ENCODE data around the gene CCL23.

Gene CCL23

GRCh38 chr17:36017799-36018198 is at the start of gene CCL23:
TSS of gene CCL23 (minus strand) at chr17:36017972. CDS start at chr17:36017897, 75 bp downstream.
- H3K9me3 Mint-ChIP-seq = no peaks in the 10 kb centered on the region
- H3K4me1 Mint-ChIP-seq (ENCODE audit: low read depth) = no peaks in the 10 kb centered on the region
- no peak within 1 kb of the TSS for H3K4me3 Mint-ChIP-seq
- no peaks in the 10 kb centered on the region for H3K36me3 Mint-ChIP-seq (ENCODE audit: low read depth)
- H3K27me3 Mint-ChIP-seq = peaks cover 53% of the 10 kb centered on the region
- no peak within 1 kb of the TSS for H3K27ac Mint-ChIP-seq
- no peak for DNase-seq

GRCh38 chr17:36066365-36066985 is 48.7 kb upstream of the CCL23 start:
- Mint-ChIP-seq H3K27ac (peak overlapping the region; percentile 8), H3K36me3 (ENCODE audit: low read depth) (no peaks in the 10 kb centered on the region), H3K27me3 (peaks cover 11% of the 10 kb centered on the region), H3K9me3 (no peaks in the 10 kb centered on the region), H3K4me3 (no peak overlapping the region), H3K4me1 (ENCODE audit: low read depth) (peaks cover 18% of the 10 kb centered on the region)
- DNase-seq = no peak

- H3K4me1 Mint-ChIP-seq (ENCODE audit: low read depth) = peaks cover 5% of the 10 kb centered on the region
- H3K27me3 Mint-ChIP-seq = peaks cover 21% of the 10 kb centered on the region
- H3K27ac Mint-ChIP-seq = no peak within 1 kb of the TSS
- no peak for DNase-seq
- no peak within 1 kb of the TSS for H3K4me3 Mint-ChIP-seq
- H3K36me3 Mint-ChIP-seq (ENCODE audit: low read depth) = no peaks in the 10 kb centered on the region
- H3K9me3 Mint-ChIP-seq = no peaks in the 10 kb centered on the region
Observed at GRCh38 chr17:36063786-36064541, 46.2 kb upstream of the CCL23 start, which contains the start of gene CCL18. TSS of gene CCL18 (plus strand) at chr17:36064272. CDS start at chr17:36064343, 71 bp downstream.

GRCh38 chr17:36060816-36061215 is 43.0 kb upstream of the CCL23 start:
- Mint-ChIP-seq H3K9me3 (no peaks in the 10 kb centered on the region), H3K4me1 (ENCODE audit: low read depth) (peaks cover 1% of the 10 kb centered on the region)

GRCh38 chr17:36059406-36059805 is 41.6 kb upstream of the CCL23 start:
- H3K27me3 Mint-ChIP-seq = peaks cover 28% of the 10 kb centered on the region
- no peak overlapping the region for H3K4me3 Mint-ChIP-seq
- DNase-seq = no peak
- no peaks in the 10 kb centered on the region for H3K9me3 Mint-ChIP-seq
- H3K4me1 Mint-ChIP-seq (ENCODE audit: low read depth) = peaks cover 5% of the 10 kb centered on the region
- no peaks in the 10 kb centered on the region for H3K36me3 Mint-ChIP-seq (ENCODE audit: low read depth)
- no peak overlapping the region for H3K27ac Mint-ChIP-seq

More at GRCh38 chr17:36060816-36061215, 43.0 kb upstream of the CCL23 start:
- DNase-seq = no peak
- Mint-ChIP-seq H3K27ac (no peak overlapping the region), H3K4me3 (no peak overlapping the region), H3K36me3 (ENCODE audit: low read depth) (no peaks in the 10 kb centered on the region), H3K27me3 (peaks cover 28% of the 10 kb centered on the region)

- H3K4me3 Mint-ChIP-seq = no peak overlapping the region
- no peaks in the 10 kb centered on the region for H3K9me3 Mint-ChIP-seq
- H3K36me3 Mint-ChIP-seq (ENCODE audit: low read depth) = no peaks in the 10 kb centered on the region
- no peak for DNase-seq
- H3K27me3 Mint-ChIP-seq = peaks cover 31% of the 10 kb centered on the region
- no peak overlapping the region for H3K27ac Mint-ChIP-seq
- H3K4me1 Mint-ChIP-seq (ENCODE audit: low read depth) = peaks cover 5% of the 10 kb centered on the region
Observed at GRCh38 chr17:36057911-36058310, 40.1 kb upstream of the CCL23 start.

GRCh38 chr17:36055921-36056520 is 38.2 kb upstream of the CCL23 start:
- peaks cover 33% of the 10 kb centered on the region for H3K27me3 Mint-ChIP-seq
- H3K9me3 Mint-ChIP-seq = peaks cover 8% of the 10 kb centered on the region
- peaks cover 5% of the 10 kb centered on the region for H3K4me1 Mint-ChIP-seq (ENCODE audit: low read depth)
- no peak overlapping the region for H3K4me3 Mint-ChIP-seq
- no peak for DNase-seq
- H3K27ac Mint-ChIP-seq = no peak overlapping the region
- H3K36me3 Mint-ChIP-seq (ENCODE audit: low read depth) = no peaks in the 10 kb centered on the region

- H3K9me3 Mint-ChIP-seq = peaks cover 12% of the 10 kb centered on the region
- no peak overlapping the region for H3K4me3 Mint-ChIP-seq
- H3K36me3 Mint-ChIP-seq (ENCODE audit: low read depth) = no peaks in the 10 kb centered on the region
- peaks cover 35% of the 10 kb centered on the region for H3K27me3 Mint-ChIP-seq
- no peak overlapping the region for H3K27ac Mint-ChIP-seq
- H3K4me1 Mint-ChIP-seq (ENCODE audit: low read depth) = peaks cover 5% of the 10 kb centered on the region
- no peak for DNase-seq
Observed at GRCh38 chr17:36055171-36055570, 37.4 kb upstream of the CCL23 start.

- H3K4me3 Mint-ChIP-seq = no peak overlapping the region
- DNase-seq = no peak
- H3K27ac Mint-ChIP-seq = no peak overlapping the region
- H3K4me1 Mint-ChIP-seq (ENCODE audit: low read depth) = no peaks in the 10 kb centered on the region
- H3K36me3 Mint-ChIP-seq (ENCODE audit: low read depth) = no peaks in the 10 kb centered on the region
- peaks cover 47% of the 10 kb centered on the region for H3K27me3 Mint-ChIP-seq
- peaks cover 30% of the 10 kb centered on the region for H3K9me3 Mint-ChIP-seq
Observed at GRCh38 chr17:36049643-36050042, 31.9 kb upstream of the CCL23 start.

GRCh38 chr17:36048066-36048465 is 30.3 kb upstream of the CCL23 start:
- no peak overlapping the region for H3K27ac Mint-ChIP-seq
- no peak for DNase-seq
- peaks cover 30% of the 10 kb centered on the region for H3K9me3 Mint-ChIP-seq
- H3K36me3 Mint-ChIP-seq (ENCODE audit: low read depth) = no peaks in the 10 kb centered on the region
- peaks cover 52% of the 10 kb centered on the region for H3K27me3 Mint-ChIP-seq
- H3K4me1 Mint-ChIP-seq (ENCODE audit: low read depth) = no peaks in the 10 kb centered on the region
- no peak overlapping the region for H3K4me3 Mint-ChIP-seq

- Mint-ChIP-seq H3K27me3 (peaks cover 24% of the 10 kb centered on the region), H3K9me3 (no peaks in the 10 kb centered on the region), H3K4me3 (no peak overlapping the region), H3K27ac (no peak overlapping the region), H3K36me3 (ENCODE audit: low read depth) (no peaks in the 10 kb centered on the region), H3K4me1 (ENCODE audit: low read depth) (peaks cover 8% of the 10 kb centered on the region)
- no peak for DNase-seq
Observed at GRCh38 chr17:36036235-36036634, 18.5 kb upstream of the CCL23 start.

GRCh38 chr17:36034127-36034526 is 16.4 kb upstream of the CCL23 start:
- Mint-ChIP-seq H3K4me1 (ENCODE audit: low read depth) (peaks cover 2% of the 10 kb centered on the region), H3K27ac (no peak overlapping the region), H3K36me3 (ENCODE audit: low read depth) (no peaks in the 10 kb centered on the region), H3K9me3 (no peaks in the 10 kb centered on the region), H3K27me3 (peaks cover 27% of the 10 kb centered on the region), H3K4me3 (no peak overlapping the region)
- no peak for DNase-seq

- no peaks in the 10 kb centered on the region for H3K36me3 Mint-ChIP-seq (ENCODE audit: low read depth)
Observed at GRCh38 chr17:36030956-36031355, 13.2 kb upstream of the CCL23 start.

GRCh38 chr17:36027761-36028160 is 10.0 kb upstream of the CCL23 start:
- Mint-ChIP-seq H3K27ac (no peak overlapping the region), H3K4me1 (ENCODE audit: low read depth) (no peaks in the 10 kb centered on the region), H3K27me3 (peaks cover 38% of the 10 kb centered on the region), H3K9me3 (no peaks in the 10 kb centered on the region), H3K4me3 (no peak overlapping the region), H3K36me3 (ENCODE audit: low read depth) (no peaks in the 10 kb centered on the region)
- DNase-seq = no peak

More at GRCh38 chr17:36030956-36031355, 13.2 kb upstream of the CCL23 start:
- peaks cover 33% of the 10 kb centered on the region for H3K27me3 Mint-ChIP-seq
- H3K4me3 Mint-ChIP-seq = no peak overlapping the region
- no peak overlapping the region for H3K27ac Mint-ChIP-seq
- H3K4me1 Mint-ChIP-seq (ENCODE audit: low read depth) = peaks cover 2% of the 10 kb centered on the region
- DNase-seq = no peak
- no peaks in the 10 kb centered on the region for H3K9me3 Mint-ChIP-seq
